Measurements from ENCODE around the gene LCLAT1. TPM values are rescaled to one million over a fixed set of nuclear protein-coding genes. Genes with fewer than 3 reads are reported as not detected.
A peak's percentile ranks its signal among the peaks of the same experiment; 100 is the strongest.

Gene LCLAT1
- total RNA-seq, 2 donors from 2014 or later, result 18.8 to 28.2 TPM

DNA sequence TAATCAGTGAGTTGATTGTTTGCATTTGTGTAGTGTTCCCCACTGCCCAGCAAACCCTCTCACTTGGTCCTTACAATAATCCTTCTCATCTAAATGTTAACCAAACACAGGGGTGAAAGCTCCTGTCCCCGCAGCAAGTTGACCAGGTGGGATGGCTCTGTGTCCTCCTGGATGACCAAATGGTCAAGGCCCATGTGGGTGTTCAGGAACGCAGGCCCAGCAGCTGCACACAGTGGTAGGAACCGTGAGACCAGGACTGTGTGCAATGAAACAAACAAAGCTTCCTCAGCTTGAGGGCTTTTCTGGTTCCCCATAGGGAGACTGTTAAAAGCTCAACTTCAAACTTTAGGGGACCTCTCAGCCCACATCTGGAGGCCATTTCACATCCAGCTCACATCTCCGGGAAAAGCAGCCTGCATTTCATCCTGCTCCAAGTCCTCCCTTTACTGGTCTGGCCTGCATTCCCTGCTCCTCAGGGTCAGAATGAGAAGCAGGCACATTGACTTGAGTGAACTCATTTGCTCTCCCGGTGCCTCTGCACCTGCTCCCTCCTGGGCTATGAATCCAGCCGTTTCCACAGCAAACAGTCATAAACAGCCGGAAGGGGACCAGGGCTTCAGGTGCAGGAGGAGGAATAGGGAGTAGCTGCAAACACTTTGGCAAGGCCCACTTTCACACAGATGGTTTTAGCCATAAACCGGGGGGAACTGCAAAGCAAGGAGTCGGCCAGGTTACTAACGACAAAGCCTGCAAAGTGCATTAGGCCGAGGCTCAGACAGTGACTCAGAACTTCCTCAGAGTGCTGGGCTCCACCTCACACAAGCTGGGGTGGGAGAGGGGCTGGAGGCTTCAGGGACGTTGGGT lies 215.5 kb downstream of the LCLAT1 start:
- TF ChIP-seq POLR2AphosphoS5 (IDR thresholded peaks at IDR 0.05), result no peak
- TF ChIP-seq, protein P1, sequence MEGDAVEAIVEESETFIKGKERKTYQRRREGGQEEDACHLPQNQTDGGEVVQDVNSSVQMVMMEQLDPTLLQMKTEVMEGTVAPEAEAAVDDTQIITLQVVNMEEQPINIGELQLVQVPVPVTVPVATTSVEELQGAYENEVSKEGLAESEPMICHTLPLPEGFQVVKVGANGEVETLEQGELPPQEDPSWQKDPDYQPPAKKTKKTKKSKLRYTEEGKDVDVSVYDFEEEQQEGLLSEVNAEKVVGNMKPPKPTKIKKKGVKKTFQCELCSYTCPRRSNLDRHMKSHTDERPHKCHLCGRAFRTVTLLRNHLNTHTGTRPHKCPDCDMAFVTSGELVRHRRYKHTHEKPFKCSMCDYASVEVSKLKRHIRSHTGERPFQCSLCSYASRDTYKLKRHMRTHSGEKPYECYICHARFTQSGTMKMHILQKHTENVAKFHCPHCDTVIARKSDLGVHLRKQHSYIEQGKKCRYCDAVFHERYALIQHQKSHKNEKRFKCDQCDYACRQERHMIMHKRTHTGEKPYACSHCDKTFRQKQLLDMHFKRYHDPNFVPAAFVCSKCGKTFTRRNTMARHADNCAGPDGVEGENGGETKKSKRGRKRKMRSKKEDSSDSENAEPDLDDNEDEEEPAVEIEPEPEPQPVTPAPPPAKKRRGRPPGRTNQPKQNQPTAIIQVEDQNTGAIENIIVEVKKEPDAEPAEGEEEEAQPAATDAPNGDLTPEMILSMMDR (IDR thresholded peaks at IDR 0.05), result no peak
- TF ChIP-seq POLR2A (IDR thresholded peaks at IDR 0.05), result no peak
- Histone ChIP-seq H3K27me3 (replicated peaks; ENCODE audit: insufficient read depth) (no peaks in the 10 kb centered on the region), H3K27ac (no peak overlapping the region), H3K4me3 (no peak overlapping the region), H3K9me3 (no peaks in the 10 kb centered on the region), H3K36me3 (no peaks in the 10 kb centered on the region), H3K4me1 (replicated peaks) (no peaks in the 10 kb centered on the region)
- DNase-seq (ENCODE audit: low spot score), result no peak
- 45% methylated on average over 12 of the region's 12 CpGs for WGBS
- intact Hi-C loops (cut with DNase I), result no loop called here

DNA sequence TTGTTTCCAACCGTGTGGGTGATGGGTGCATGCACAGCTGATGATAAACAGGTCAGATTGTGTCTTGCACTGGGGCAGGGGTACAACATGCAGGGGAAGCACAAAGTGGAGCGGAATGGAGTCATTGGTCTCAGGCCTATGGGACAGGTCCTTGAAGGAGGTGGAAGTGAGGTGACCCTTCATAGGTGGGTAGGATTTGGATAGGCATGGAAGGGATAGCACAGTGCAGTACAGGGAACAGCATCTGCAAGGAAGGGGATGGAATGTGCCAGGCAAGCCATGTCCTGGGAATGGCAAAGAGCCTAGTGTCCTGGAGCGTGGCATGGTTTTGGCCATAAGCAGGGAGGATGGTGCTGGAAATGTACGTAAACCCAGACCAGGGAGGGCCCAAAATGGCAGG lies 216.3 kb downstream of the LCLAT1 start:
- no peak for TF ChIP-seq POLR2A (IDR thresholded peaks at IDR 0.05)
- Histone ChIP-seq H3K4me3 (no peak overlapping the region), H3K9me3 (no peaks in the 10 kb centered on the region), H3K27ac (no peak overlapping the region), H3K27me3 (replicated peaks; ENCODE audit: insufficient read depth) (no peaks in the 10 kb centered on the region), H3K36me3 (no peaks in the 10 kb centered on the region), H3K4me1 (replicated peaks) (no peaks in the 10 kb centered on the region)
- intact Hi-C loops (cut with DNase I), result no loop called here
- 96% methylated on average over 4 of the region's 4 CpGs for WGBS
- DNase-seq (ENCODE audit: low spot score), result no peak

DNA sequence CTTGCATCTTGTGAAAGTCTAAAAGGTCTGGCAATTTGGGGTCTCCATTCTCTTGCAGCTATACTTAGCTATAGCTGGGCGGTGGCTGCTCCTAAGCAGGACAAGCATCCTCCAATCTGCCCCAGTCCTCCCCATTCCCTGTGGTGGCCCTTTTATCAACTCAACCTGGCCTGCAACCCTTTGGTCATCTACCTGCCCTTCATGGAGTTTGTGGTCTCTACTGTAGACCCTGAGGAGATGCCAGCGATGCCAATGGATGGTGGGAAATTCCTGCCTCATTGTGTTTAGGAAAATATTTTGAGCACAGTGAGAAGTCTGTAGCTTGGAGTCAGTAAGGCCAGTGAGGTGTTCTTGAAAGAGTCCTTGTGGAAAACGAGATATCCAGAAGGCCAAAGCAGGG lies 216.8 kb downstream of the LCLAT1 start:
- Histone ChIP-seq H3K27ac (no peak overlapping the region), H3K4me3 (no peak overlapping the region), H3K27me3 (replicated peaks; ENCODE audit: insufficient read depth) (no peaks in the 10 kb centered on the region), H3K9me3 (no peaks in the 10 kb centered on the region), H3K36me3 (no peaks in the 10 kb centered on the region), H3K4me1 (replicated peaks) (no peaks in the 10 kb centered on the region)
- 97% methylated on average over 3 of the region's 3 CpGs for WGBS
- no peak for DNase-seq (ENCODE audit: low spot score)
- intact Hi-C loops (cut with DNase I), result no loop called here
- TF ChIP-seq POLR2A (IDR thresholded peaks at IDR 0.05), result no peak
- TF ChIP-seq POLR2AphosphoS5 (IDR thresholded peaks at IDR 0.05), result no peak
- TF ChIP-seq, protein P1 (IDR thresholded peaks at IDR 0.05), result no peak

GRCh38 chr2:30664761-30665358 lies 217.8 kb downstream of the LCLAT1 start:
- no peak for DNase-seq (ENCODE audit: low spot score)
- TF ChIP-seq, protein P1 (IDR thresholded peaks at IDR 0.05), result no peak
- no peak for TF ChIP-seq POLR2A (IDR thresholded peaks at IDR 0.05)
- no peak for TF ChIP-seq POLR2AphosphoS5 (IDR thresholded peaks at IDR 0.05)
- WGBS, result 82% methylated on average over 8 of the region's 8 CpGs
- H3K36me3 ChIP-seq, result no peaks in the 10 kb centered on the region
- H3K27me3 ChIP-seq (replicated peaks; ENCODE audit: insufficient read depth), result no peaks in the 10 kb centered on the region
- H3K27ac ChIP-seq, result no peak overlapping the region
- H3K4me1 ChIP-seq (replicated peaks), result no peaks in the 10 kb centered on the region
- no peaks in the 10 kb centered on the region for H3K9me3 ChIP-seq
- no peak overlapping the region for H3K4me3 ChIP-seq
- intact Hi-C loops (cut with DNase I), result no loop called here

DNA sequence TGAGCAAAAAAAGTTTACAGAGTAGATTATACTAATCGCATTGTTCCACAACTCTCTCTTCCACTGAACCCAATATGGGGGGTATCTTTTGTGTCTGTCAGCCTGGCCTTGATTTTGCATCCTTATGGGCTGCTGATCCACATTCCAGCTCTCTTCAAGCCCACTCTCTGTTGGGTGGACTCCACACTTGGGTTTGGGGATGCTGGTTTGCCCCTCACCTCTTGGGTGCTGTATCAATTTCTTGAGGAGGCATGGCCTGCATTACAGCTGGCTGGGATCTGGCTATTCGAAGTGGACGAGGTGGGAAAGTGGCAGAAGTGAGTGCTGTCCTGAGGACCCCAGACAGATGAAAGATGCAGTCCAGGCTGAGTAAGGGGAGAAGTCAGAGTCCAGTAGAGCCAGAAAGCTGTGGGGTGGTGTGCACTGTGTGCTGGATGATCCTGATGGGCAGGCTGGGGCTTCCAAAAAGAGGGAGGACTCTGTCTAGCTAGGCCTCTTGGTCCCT lies 218.8 kb downstream of the LCLAT1 start:
- Histone ChIP-seq H3K36me3 (no peaks in the 10 kb centered on the region), H3K4me3 (no peak overlapping the region), H3K27ac (peak overlapping the region in 1 of 2 donors; percentile 36), H3K27me3 (replicated peaks; ENCODE audit: insufficient read depth) (no peaks in the 10 kb centered on the region), H3K4me1 (replicated peaks) (no peaks in the 10 kb centered on the region), H3K9me3 (no peaks in the 10 kb centered on the region)
- intact Hi-C loops (cut with DNase I), result no loop called here
- no peak for DNase-seq (ENCODE audit: low spot score)
- 71% methylated on average over 3 of the region's 3 CpGs for WGBS
- TF ChIP-seq POLR2AphosphoS5 (IDR thresholded peaks at IDR 0.05), result no peak
- TF ChIP-seq POLR2A (IDR thresholded peaks at IDR 0.05), result no peak
- TF ChIP-seq, protein P1 (IDR thresholded peaks at IDR 0.05), result no peak

All from prostate gland (tissue), 2 donors.